ENCODE data around the gene LPAR1.

GRCh38 chr9:110967196-110967595 lies 71.1 kb downstream of the LPAR1 start:
- TF ChIP-seq CTCF (IDR thresholded peaks at IDR 0.05 in 8 of 11, conservative IDR thresholded peaks at IDR 0.05 in 3 of 11) (no peak), POLR2AphosphoS5 (IDR thresholded peaks at IDR 0.05) (no peak)
